ENCODE measurements around the gene KLRK1. TPM values are rescaled to one million over a fixed set of nuclear protein-coding genes. Genes with fewer than 3 reads are reported as not detected.
"Not testable (repeated sequence)": the region's sequence is repeated elsewhere in the genome, so short reads cannot be mapped to it uniquely, and the experiment has no call there.

The KLRK1 gene
- 0.06 TPM for polyA plus RNA-seq (2013, experiment 1 of 2)
- 0.05 TPM for polyA plus RNA-seq (2013, experiment 2 of 2)

GRCh38 chr12:10389904-10390303, at the start of gene KLRK1:
Gene KLRK1 (minus strand): TSS chr12:10390041. CDS start chr12:10388810, 1,231 bp downstream.
- no peak for DNase-seq
- no peaks in the 10 kb centered on the region for H3K9me3 ChIP-seq (ENCODE audit: control insufficient read depth, low read length)
- H2AFZ ChIP-seq (ENCODE audit: low read depth, low read length) = no peak within 1 kb of the TSS
- no peak within 1 kb of the TSS for H2BK12ac ChIP-seq (ENCODE audit: low read length in 2 of 2)
- no peak within 1 kb of the TSS for H3K9ac ChIP-seq (ENCODE audit: low read length)
- H3K27me3 ChIP-seq (ENCODE audit: control insufficient read depth in 1 of 2, insufficient read depth in 1 of 2, low read length in 2 of 2) = no peaks in the 10 kb centered on the region
- H3K4me2 ChIP-seq (ENCODE audit: low read length, poor library complexity, severe bottlenecking) = no peak within 1 kb of the TSS
- no peak within 1 kb of the TSS for H4K91ac ChIP-seq (ENCODE audit: low read length)
- WGBS = no CpG with 5 or more reads among the region's 1 CpG
- no peak within 1 kb of the TSS for H3K14ac ChIP-seq (ENCODE audit: low read length in 2 of 2)
- no peaks in the 10 kb centered on the region for H3K36me3 ChIP-seq (ENCODE audit: control insufficient read depth in 1 of 2, insufficient read depth in 2 of 2, low read depth in 1 of 2, low read length in 2 of 2)
- H3K27ac ChIP-seq (ENCODE audit: low read length, poor library complexity, severe bottlenecking) = no peak within 1 kb of the TSS
- no peak within 1 kb of the TSS for H3K4me3 ChIP-seq (ENCODE audit: insufficient read depth in 1 of 2, low read depth in 1 of 2, low read length in 2 of 2)
- no peaks in the 10 kb centered on the region for H3K4me1 ChIP-seq (ENCODE audit: control insufficient read depth, insufficient read depth, low read depth, low read length)
- no peak within 1 kb of the TSS for H2BK5ac ChIP-seq (ENCODE audit: low read depth, low read length, poor library complexity, severe bottlenecking)
- no peak within 1 kb of the TSS for H2BK120ac ChIP-seq (ENCODE audit: low read depth, low read length)
- no peak within 1 kb of the TSS for H2BK15ac ChIP-seq (ENCODE audit: low read depth, poor library complexity, severe bottlenecking)
- no peak within 1 kb of the TSS for H3K18ac ChIP-seq (ENCODE audit: low read depth in 1 of 2, low read length in 2 of 2)
- no peaks in the 10 kb centered on the region for H3K79me1 ChIP-seq (replicated peaks; ENCODE audit: low read length, poor library complexity, severe bottlenecking)
- no peak within 1 kb of the TSS for H3K4ac ChIP-seq (ENCODE audit: low read depth in 1 of 2, low read length in 2 of 2)
- no peak within 1 kb of the TSS for H3K23ac ChIP-seq (ENCODE audit: low read length in 2 of 2)
- no peak within 1 kb of the TSS for H2AK5ac ChIP-seq (ENCODE audit: low read length, severe bottlenecking)
- no peak within 1 kb of the TSS for H4K8ac ChIP-seq (ENCODE audit: low read length)

DNA sequence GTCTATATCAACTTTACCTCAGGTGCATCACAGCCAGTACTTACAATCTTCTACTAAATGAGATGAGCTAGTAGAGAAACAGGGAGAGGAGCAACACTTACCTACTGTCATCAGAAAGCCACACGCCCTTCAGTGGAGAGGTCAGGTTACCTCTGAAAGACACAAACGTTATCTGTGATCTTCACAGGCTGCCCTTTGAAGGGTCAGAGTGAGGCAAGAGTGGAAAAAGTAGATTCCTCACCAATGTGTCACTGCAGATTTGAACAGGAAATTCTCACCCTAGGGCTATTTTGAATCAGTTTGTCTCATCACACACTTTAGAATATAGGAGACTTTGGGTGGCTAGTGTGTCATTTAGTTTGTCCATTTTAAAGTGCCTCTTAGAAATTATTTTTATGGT, 47.8 kb upstream of the KLRK1 start:
- H2BK120ac ChIP-seq (ENCODE audit: low read depth, low read length); H3K79me1 ChIP-seq (replicated peaks; ENCODE audit: low read length, poor library complexity, severe bottlenecking); H2AK5ac ChIP-seq (ENCODE audit: low read length, severe bottlenecking); H3K36me3 ChIP-seq (ENCODE audit: control insufficient read depth in 1 of 2, insufficient read depth in 2 of 2, low read depth in 1 of 2, low read length in 2 of 2); H3K4ac ChIP-seq (ENCODE audit: low read depth in 1 of 2, low read length in 2 of 2); H3K4me1 ChIP-seq (ENCODE audit: control insufficient read depth, insufficient read depth, low read depth, low read length); H2AFZ ChIP-seq (ENCODE audit: low read depth, low read length); H2BK15ac ChIP-seq (ENCODE audit: low read depth, poor library complexity, severe bottlenecking); H2BK12ac ChIP-seq (ENCODE audit: low read length in 2 of 2); H3K23ac ChIP-seq (ENCODE audit: low read length in 2 of 2); H4K91ac ChIP-seq (ENCODE audit: low read length); H3K27ac ChIP-seq (ENCODE audit: low read length, poor library complexity, severe bottlenecking); H3K9me3 ChIP-seq (ENCODE audit: control insufficient read depth, low read length); H3K4me2 ChIP-seq (ENCODE audit: low read length, poor library complexity, severe bottlenecking); H2BK5ac ChIP-seq (ENCODE audit: low read depth, low read length, poor library complexity, severe bottlenecking); H4K8ac ChIP-seq (ENCODE audit: low read length); H3K9ac ChIP-seq (ENCODE audit: low read length); H3K27me3 ChIP-seq (ENCODE audit: control insufficient read depth in 1 of 2, insufficient read depth in 1 of 2, low read length in 2 of 2); DNase-seq; H3K18ac ChIP-seq (ENCODE audit: low read depth in 1 of 2, low read length in 2 of 2); H3K14ac ChIP-seq (ENCODE audit: low read length in 2 of 2); H3K4me3 ChIP-seq (ENCODE audit: insufficient read depth in 1 of 2, low read depth in 1 of 2, low read length in 2 of 2): not testable (repeated sequence)
- no CpG with 5 or more reads among the region's 2 CpGs for WGBS

DNA sequence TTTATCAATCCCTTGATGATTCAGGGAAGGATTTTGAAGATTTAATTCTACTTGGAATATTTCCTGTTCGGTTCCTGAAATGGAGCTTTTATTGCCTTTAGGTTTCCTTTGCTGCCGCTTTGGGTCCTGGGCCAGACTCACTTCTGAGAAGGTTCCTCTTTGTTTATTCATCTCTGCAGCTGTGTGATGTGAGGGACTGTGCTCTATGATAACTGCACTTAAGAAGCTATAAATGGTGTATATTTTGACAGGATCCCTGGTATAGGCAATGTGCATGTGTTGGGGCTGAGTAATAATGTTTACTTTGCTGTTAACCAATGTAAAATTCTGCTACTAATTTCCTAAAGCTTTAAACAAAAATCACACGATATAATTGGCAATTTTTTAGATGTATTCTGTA, 46.0 kb upstream of the KLRK1 start, which contains the start of gene KLRC2:
Gene KLRC2 (minus strand): TSS at position 195 of the 400 bp plus-strand sequence. CDS start 24 bp downstream, at position 171.
- not testable (repeated sequence) for H3K4me2 ChIP-seq (ENCODE audit: low read length, poor library complexity, severe bottlenecking); H2BK120ac ChIP-seq (ENCODE audit: low read depth, low read length); H3K36me3 ChIP-seq (ENCODE audit: control insufficient read depth in 1 of 2, insufficient read depth in 2 of 2, low read depth in 1 of 2, low read length in 2 of 2); H3K4ac ChIP-seq (ENCODE audit: low read depth in 1 of 2, low read length in 2 of 2); H4K8ac ChIP-seq (ENCODE audit: low read length); H3K27me3 ChIP-seq (ENCODE audit: control insufficient read depth in 1 of 2, insufficient read depth in 1 of 2, low read length in 2 of 2); H4K91ac ChIP-seq (ENCODE audit: low read length); H2BK12ac ChIP-seq (ENCODE audit: low read length in 2 of 2); H3K9ac ChIP-seq (ENCODE audit: low read length); H3K4me1 ChIP-seq (ENCODE audit: control insufficient read depth, insufficient read depth, low read depth, low read length); H2BK5ac ChIP-seq (ENCODE audit: low read depth, low read length, poor library complexity, severe bottlenecking); H3K79me1 ChIP-seq (replicated peaks; ENCODE audit: low read length, poor library complexity, severe bottlenecking); H2BK15ac ChIP-seq (ENCODE audit: low read depth, poor library complexity, severe bottlenecking); H2AFZ ChIP-seq (ENCODE audit: low read depth, low read length); H3K23ac ChIP-seq (ENCODE audit: low read length in 2 of 2); H3K9me3 ChIP-seq (ENCODE audit: control insufficient read depth, low read length); H2AK5ac ChIP-seq (ENCODE audit: low read length, severe bottlenecking); H3K18ac ChIP-seq (ENCODE audit: low read depth in 1 of 2, low read length in 2 of 2); H3K4me3 ChIP-seq (ENCODE audit: insufficient read depth in 1 of 2, low read depth in 1 of 2, low read length in 2 of 2); H3K14ac ChIP-seq (ENCODE audit: low read length in 2 of 2); H3K27ac ChIP-seq (ENCODE audit: low read length, poor library complexity, severe bottlenecking)
- DNase-seq = peak; percentile 31
- 7% methylated on average over 2 of the region's 3 CpGs for WGBS

DNA sequence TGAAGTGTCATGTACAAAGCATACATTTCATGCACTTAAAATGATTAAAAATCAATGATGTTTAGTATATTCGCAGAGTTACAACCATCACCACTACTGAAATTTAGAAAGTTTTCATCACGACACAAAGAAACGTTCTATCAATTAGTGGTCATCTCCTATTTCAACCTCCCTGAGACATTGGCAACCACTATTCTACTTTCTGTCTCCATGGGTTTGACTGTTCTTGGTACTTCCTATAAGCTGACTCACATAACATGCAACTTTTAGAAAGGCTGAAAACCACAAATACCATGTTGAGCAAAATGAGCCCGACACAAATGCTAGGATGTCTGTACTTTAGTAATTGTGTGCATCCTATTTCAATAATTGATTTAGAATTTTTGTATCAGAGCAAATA, 40.8 kb upstream of the KLRK1 start:
- not testable (repeated sequence) for H3K23ac ChIP-seq (ENCODE audit: low read length in 2 of 2); H3K9ac ChIP-seq (ENCODE audit: low read length); H2BK15ac ChIP-seq (ENCODE audit: low read depth, poor library complexity, severe bottlenecking); H3K79me1 ChIP-seq (replicated peaks; ENCODE audit: low read length, poor library complexity, severe bottlenecking); H3K27me3 ChIP-seq (ENCODE audit: control insufficient read depth in 1 of 2, insufficient read depth in 1 of 2, low read length in 2 of 2); H3K4me3 ChIP-seq (ENCODE audit: insufficient read depth in 1 of 2, low read depth in 1 of 2, low read length in 2 of 2); H3K9me3 ChIP-seq (ENCODE audit: control insufficient read depth, low read length); H3K27ac ChIP-seq (ENCODE audit: low read length, poor library complexity, severe bottlenecking); H3K14ac ChIP-seq (ENCODE audit: low read length in 2 of 2); H3K36me3 ChIP-seq (ENCODE audit: control insufficient read depth in 1 of 2, insufficient read depth in 2 of 2, low read depth in 1 of 2, low read length in 2 of 2); H3K4me2 ChIP-seq (ENCODE audit: low read length, poor library complexity, severe bottlenecking); H2BK12ac ChIP-seq (ENCODE audit: low read length in 2 of 2); H3K4me1 ChIP-seq (ENCODE audit: control insufficient read depth, insufficient read depth, low read depth, low read length); H3K4ac ChIP-seq (ENCODE audit: low read depth in 1 of 2, low read length in 2 of 2); H2AFZ ChIP-seq (ENCODE audit: low read depth, low read length); H4K91ac ChIP-seq (ENCODE audit: low read length); H4K8ac ChIP-seq (ENCODE audit: low read length); H2BK5ac ChIP-seq (ENCODE audit: low read depth, low read length, poor library complexity, severe bottlenecking); H3K18ac ChIP-seq (ENCODE audit: low read depth in 1 of 2, low read length in 2 of 2); H2BK120ac ChIP-seq (ENCODE audit: low read depth, low read length); DNase-seq; H2AK5ac ChIP-seq (ENCODE audit: low read length, severe bottlenecking)
- 93% methylated on average over 2 of the region's 4 CpGs for WGBS

All from mesenchymal stem cell (in vitro differentiated cells and primary cell).